NCI-H345 (cell line): ENCODE results near the gene EARS2.

Source experiments
- DNase-seq: peaks from one replicate; lab custom pipeline; 2025; lab: John Stamatoyannopoulos, UW

EARS2 gene

DNA sequence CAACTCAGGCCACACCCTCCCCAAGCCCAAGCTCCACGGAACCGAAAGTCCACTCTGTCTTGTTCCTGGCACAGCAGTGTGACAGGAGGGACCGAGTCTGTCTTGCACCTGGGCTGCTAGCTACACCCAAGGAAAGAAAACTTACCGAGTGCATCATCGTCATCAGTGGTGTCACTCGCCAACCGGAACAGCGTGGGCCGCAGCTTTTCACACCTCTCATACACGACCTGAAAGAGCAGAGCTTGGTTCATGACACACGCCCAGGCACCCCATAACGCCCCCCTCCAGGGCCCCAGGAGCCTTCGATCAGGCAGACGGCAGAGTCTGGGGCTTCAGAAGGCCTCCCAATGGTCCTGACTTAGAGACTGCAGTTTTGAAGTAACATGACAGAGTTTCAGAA is 74.4 kb downstream of the EARS2 start:
- no peak for DNase-seq

DNA sequence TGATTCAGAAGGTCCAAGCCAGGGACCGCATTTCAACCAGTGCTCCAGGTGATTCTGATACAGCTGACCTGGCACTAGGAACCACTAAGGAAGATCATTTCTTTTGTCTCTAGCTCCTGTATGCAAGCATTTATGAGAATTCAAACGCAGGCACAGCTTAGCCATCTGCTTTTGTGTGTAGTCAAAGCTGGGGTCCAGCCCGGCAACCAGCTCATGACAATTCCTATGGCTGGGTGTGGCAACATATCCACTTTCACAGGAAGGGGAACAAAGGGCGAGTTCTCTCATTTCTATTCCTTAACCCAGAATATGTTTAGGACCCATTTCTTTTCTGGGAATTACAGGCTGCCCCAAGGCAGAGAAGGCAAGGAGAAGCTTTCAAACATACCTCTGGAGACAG is 76.9 kb downstream of the EARS2 start:
- no peak for DNase-seq

DNA sequence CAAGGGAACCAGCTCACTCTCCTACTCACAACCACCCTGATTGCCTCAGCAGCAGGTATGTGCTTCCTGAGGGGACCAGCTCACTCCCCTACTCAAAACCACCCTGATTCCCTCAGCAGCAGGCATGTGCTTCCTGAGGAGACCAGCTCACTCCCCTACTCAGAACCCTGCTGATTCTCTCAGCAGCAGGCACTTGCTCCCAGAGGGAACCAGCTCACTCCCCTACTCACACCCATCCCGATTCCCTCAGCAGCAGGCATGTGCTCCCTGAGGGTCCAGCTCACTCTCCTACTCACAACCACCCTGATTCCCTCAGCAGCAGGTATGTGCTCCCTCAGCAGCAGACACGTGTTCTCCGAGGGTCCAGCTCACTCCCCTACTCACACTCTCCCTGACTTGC is 78.0 kb downstream of the EARS2 start:
- DNase-seq: no peak

- DNase-seq: no peak
Observed at GRCh38 chr16:23478566-23478965, 78.6 kb downstream of the EARS2 start.

GRCh38 chr16:23476289-23476688 is 80.9 kb downstream of the EARS2 start:
- no peak for DNase-seq
